GM12891 (cell line): ENCODE results near the gene EIPR1.

ENCODE experiments used
- DNase-seq: peaks from one replicate; pipeline ENCODE4 v3.0.0; 2011; ENCODE audit warnings: low spot score; ENCODE audit not compliant: insufficient read length
- FAIRE-seq: peaks from 2 replicates; lab custom pipeline; 2011; peaks lifted over from hg19 to GRCh38; lab: Jason Lieb, UNC
- PAX5 ChIP-seq: IDR thresholded peaks from 2 replicates; pipeline ENCODE4 v1.6.1; 2011; ENCODE audit warnings: low read length, moderate library complexity, mild to moderate bottlenecking; ENCODE audit not compliant: insufficient read depth, severe bottlenecking
- POLR2A ChIP-seq: IDR thresholded peaks from 2 replicates; pipeline ENCODE4 v1.6.1; 2011; ENCODE audit warnings: low read depth, low read length, control low read depth
- POLR2AphosphoS5 ChIP-seq: IDR thresholded peaks from 2 replicates; pipeline ENCODE4 v1.6.1; 2011; ENCODE audit warnings: low read depth, low read length, control low read depth
- POU2F2 ChIP-seq: IDR thresholded peaks from 2 replicates; pipeline ENCODE4 v1.6.1; 2011; ENCODE audit warnings: low read depth, mild to moderate bottlenecking, control low read depth, low read length, moderate library complexity
- SPI1 ChIP-seq: IDR thresholded peaks from 2 replicates; pipeline ENCODE4 v1.6.1; 2011; ENCODE audit warnings: low read depth, low read length, control low read depth
- TAF1 ChIP-seq: IDR thresholded peaks from 2 replicates; pipeline ENCODE4 v1.6.1; 2011; ENCODE audit warnings: low read depth, low read length, control low read depth

Gene EIPR1

DNA sequence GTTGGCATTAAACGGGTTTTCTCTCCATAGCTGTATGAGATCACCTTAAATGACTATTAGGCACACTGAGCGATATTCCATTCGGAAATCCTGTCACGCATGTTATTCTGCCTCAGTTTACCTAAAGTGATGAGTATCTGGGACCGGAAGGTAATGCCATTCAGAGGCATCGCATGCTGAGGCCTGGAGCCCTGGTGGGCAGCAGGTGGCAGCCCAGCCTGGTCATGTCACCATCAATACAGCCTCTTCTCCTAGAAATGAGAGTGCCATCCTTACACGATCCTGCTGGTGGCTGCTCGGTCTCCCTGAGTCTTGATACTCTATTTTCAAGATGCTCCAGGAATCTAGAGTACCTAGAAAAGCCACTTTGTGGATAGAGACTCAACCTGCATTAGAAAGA lies 119.8 kb downstream of the EIPR1 start:
- TF ChIP-seq POLR2A, result no peak
- TF ChIP-seq SPI1, result no peak
- TF ChIP-seq POU2F2, result no peak
- no peak for TF ChIP-seq TAF1
- TF ChIP-seq POLR2AphosphoS5, result no peak
- TF ChIP-seq PAX5, result no peak
- DNase-seq (no peak), FAIRE-seq (no peak)

GRCh38 chr2:3257166-3257565 lies 120.5 kb downstream of the EIPR1 start:
- FAIRE-seq (no peak), DNase-seq (no peak)
- TF ChIP-seq PAX5 (no peak), POU2F2 (no peak), POLR2AphosphoS5 (no peak), POLR2A (no peak), SPI1 (no peak)

- no peak for TF ChIP-seq POU2F2
- TF ChIP-seq PAX5, result no peak
- TF ChIP-seq POLR2A, result no peak
- no peak for TF ChIP-seq SPI1
- TF ChIP-seq TAF1, result no peak
- no peak for TF ChIP-seq POLR2AphosphoS5
- no peak for FAIRE-seq
- no peak for DNase-seq
Measured at GRCh38 chr2:3256605-3257004, 121.0 kb downstream of the EIPR1 start.

DNA sequence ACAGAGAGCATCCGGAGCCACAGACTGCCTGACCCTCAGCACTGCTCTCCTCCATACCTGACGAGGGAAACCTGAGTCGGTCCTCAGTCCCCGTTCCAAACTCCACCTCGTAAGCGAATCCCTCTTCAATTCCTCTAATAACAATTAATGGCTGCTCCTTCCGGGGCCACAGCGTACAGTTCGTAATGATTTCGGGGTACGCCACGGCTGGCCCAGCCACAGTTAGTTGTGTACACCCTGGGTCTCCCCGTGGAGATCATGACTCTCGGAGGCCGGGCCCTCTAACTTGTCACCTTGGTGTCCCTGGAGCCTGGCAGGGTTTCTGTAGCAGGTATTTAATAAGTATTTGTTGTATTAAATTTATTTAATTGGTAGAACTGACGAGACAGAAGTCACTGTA lies 121.5 kb downstream of the EIPR1 start:
- FAIRE-seq, result no peak
- no peak for DNase-seq
- TF ChIP-seq POLR2AphosphoS5, result no peak
- no peak for TF ChIP-seq POLR2A
- no peak for TF ChIP-seq TAF1
- TF ChIP-seq POU2F2, result no peak
- TF ChIP-seq PAX5, result no peak
- TF ChIP-seq SPI1, result no peak

DNA sequence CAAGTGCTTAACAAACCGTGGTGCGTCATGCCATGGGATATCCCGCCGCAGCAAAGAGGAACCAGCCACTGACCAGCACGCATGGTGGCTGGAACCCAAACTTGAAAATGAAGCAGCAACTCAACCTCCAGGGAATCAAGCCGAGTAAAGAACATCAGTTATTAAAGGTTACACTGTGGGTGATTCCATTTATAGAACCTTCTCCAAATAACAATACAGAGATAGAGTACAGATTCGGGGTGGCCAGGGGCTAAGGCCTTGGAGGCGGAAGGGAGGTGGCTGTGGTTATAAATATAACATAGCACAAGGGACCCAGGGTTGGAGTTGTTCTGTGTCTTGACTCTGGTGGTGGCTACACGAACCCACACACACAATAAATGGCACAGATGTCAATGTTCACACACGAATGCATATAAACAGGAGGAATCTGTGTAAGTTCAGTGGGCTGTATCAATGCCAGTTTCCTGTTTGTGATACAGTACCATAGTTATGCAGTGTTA lies 123.1 kb downstream of the EIPR1 start:
- FAIRE-seq (no peak), DNase-seq (no peak)
- TF ChIP-seq POU2F2, result 0 out of 2 replicates have a peak, but pooled peaks have one; percentile 4
- no peak for TF ChIP-seq POLR2AphosphoS5
- TF ChIP-seq POLR2A, result no peak
- no peak for TF ChIP-seq TAF1
- TF ChIP-seq PAX5, result no peak
- TF ChIP-seq SPI1, result peak; percentile 82

- FAIRE-seq (no peak), DNase-seq (no peak)
- TF ChIP-seq POU2F2 (0 out of 2 replicates have a peak, but pooled peaks have one; percentile 5), PAX5 (no peak), POLR2AphosphoS5 (no peak), TAF1 (no peak), SPI1 (no peak), POLR2A (no peak)
Measured at GRCh38 chr2:3253913-3254441, 123.6 kb downstream of the EIPR1 start.

GRCh38 chr2:3251946-3252345 lies 125.7 kb downstream of the EIPR1 start:
- DNase-seq (no peak), FAIRE-seq (no peak)
- no peak for TF ChIP-seq POU2F2
- no peak for TF ChIP-seq TAF1
- TF ChIP-seq SPI1, result no peak
- TF ChIP-seq POLR2AphosphoS5, result no peak
- no peak for TF ChIP-seq PAX5
- no peak for TF ChIP-seq POLR2A

DNA sequence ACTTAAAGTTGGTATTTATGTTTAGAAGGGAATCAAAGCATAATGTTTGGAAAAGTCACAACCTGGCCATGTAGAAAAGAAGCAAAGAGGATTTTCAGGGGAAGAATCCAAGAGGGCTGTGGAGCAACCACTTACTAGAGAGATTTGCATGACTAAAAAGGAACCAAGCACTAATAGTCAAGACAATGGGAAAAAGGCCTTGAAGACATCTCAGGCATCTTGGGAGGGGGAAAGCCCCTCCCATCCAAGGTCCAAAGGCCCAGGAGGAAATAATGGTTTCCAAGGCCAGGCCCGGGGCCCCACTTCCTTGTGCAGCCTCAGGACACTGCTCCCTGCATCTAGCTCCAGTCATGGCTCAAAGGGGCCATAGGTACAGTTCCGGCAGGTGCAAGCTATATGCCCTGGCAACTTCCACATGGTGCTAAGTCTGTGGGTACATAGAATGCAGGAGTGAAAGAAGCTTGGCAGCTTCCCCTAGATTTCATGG lies 128.1 kb downstream of the EIPR1 start:
- no peak for DNase-seq
- TF ChIP-seq PAX5 (no peak), TAF1 (no peak), POLR2A (no peak), POLR2AphosphoS5 (no peak), POU2F2 (no peak), SPI1 (no peak)
- FAIRE-seq, result no peak

DNA sequence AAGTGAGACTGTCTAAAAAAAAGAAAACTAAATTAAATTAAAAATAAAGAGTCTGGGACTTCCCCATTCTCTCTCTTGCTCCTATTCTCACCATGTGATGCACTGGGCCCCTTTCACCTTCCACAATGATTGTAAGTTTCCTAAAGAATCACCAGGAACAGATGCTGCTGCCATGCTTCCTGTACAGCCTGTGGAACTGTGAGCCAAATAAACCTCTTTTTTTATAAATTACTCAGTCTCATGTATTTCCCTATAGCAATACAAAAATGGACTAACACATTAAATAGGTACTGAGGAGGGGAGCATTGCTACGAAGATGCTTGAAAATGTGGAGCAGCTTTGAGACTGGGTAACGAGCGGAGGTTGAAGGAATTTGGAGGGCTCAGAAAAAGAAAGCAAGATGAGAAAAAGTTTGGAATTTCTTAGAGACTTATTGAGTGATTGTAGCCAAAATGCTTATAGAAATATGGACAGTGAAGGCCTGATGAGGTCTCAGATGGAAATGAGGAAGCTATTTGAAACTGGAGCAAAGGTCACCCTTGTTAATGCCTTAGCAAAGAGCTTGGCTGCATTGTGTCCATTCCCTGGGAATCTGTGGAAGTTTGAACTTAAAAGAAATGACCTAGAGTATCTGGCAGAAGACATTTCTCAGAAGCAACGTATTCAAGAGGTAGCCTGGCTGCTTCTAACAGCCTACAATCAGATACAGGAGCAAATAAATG lies 128.7 kb downstream of the EIPR1 start:
- FAIRE-seq (no peak), DNase-seq (no peak)

More for the DNA sequence above, 128.7 kb downstream of the EIPR1 start:
- no peak for TF ChIP-seq SPI1
- TF ChIP-seq TAF1, result no peak
- TF ChIP-seq POLR2AphosphoS5, result no peak
- no peak for TF ChIP-seq POU2F2
- no peak for TF ChIP-seq POLR2A
- TF ChIP-seq PAX5, result no peak
